HepG2 (cell line): ENCODE results near the gene TTPAL. TPM values are rescaled to one million over a fixed set of nuclear protein-coding genes. Genes with fewer than 3 reads are reported as not detected.
A peak's percentile ranks its signal among the peaks of the same experiment; 100 is the strongest.

Experiments used
- CC2D1A ChIP-seq: sonication (generic); formaldehyde crosslinking; IDR thresholded peaks from 2 replicates; pipeline ENCODE4 v1.8.1; 2023; ENCODE audit warnings: mild to moderate bottlenecking, missing genetic modification reagents
- HNRNPL ChIP-seq: fragments of 200-400 bp; formaldehyde crosslinking; IDR thresholded peaks from 2 replicates; pipeline ENCODE4 v1.6.1; 2017; ENCODE audit warnings: mild to moderate bottlenecking, low read depth, low read length
- ISL2 ChIP-seq: sonication (generic); formaldehyde crosslinking; IDR thresholded peaks from 2 replicates; pipeline ENCODE4 v1.5.0; 2020; ENCODE audit warnings: missing genetic modification reagents
- KLF13 ChIP-seq: sonication (generic); formaldehyde crosslinking; IDR thresholded peaks from 2 replicates; pipeline ENCODE4 v1.4.0; 2020; ENCODE audit warnings: mild to moderate bottlenecking, missing genetic modification reagents
- MEIS2 ChIP-seq: sonication (generic); formaldehyde crosslinking; IDR thresholded peaks from 2 replicates; pipeline ENCODE4 v1.9.0; 2021; ENCODE audit warnings: mild to moderate bottlenecking, missing genetic modification reagents
- NFE2 ChIP-seq: sonication (generic); formaldehyde crosslinking; IDR thresholded peaks from 2 replicates; pipeline ENCODE4 v1.4.0; 2020; ENCODE audit warnings: missing genetic modification reagents
- PHB2 ChIP-seq: fragments of 450-650 bp; IDR thresholded peaks from 2 replicates; pipeline ENCODE4 v1.6.1; 2018; ENCODE audit not compliant: partially characterized antibody
- POLR2A ChIP-seq, 2 experiments: IDR thresholded peaks; 2 replicates each; pipeline ENCODE4 v1.6.1; 2011; ENCODE audit warnings: low read depth in 2 of 2, low read length in 2 of 2, mild to moderate bottlenecking in 1 of 2, moderate library complexity in 1 of 2; ENCODE audit not compliant: insufficient read depth in 1 of 2
- REXO4 ChIP-seq: sonication (generic); formaldehyde crosslinking; IDR thresholded peaks from 2 replicates; pipeline ENCODE4 v1.8.0; 2022; ENCODE audit warnings: missing genetic modification reagents, mild to moderate bottlenecking, borderline replicate concordance
- TBL1XR1 ChIP-seq: fragments of 150-350 bp; IDR thresholded peaks from 2 replicates; pipeline ENCODE4 v1.6.1; 2014; ENCODE audit warnings: borderline replicate concordance, low read length; ENCODE audit not compliant: partially characterized antibody
- U2AF1 ChIP-seq: fragments of 200-400 bp; formaldehyde crosslinking; optimal IDR thresholded peaks from 2 replicates; pipeline ENCODE3; 2017; ENCODE audit warnings: mild to moderate bottlenecking, low read depth, low read length
- ZFAT ChIP-seq: sonication (generic); formaldehyde crosslinking; conservative IDR thresholded peaks from 2 replicates; pipeline ENCODE4 v1.8.1; 2023; ENCODE audit warnings: missing genetic modification reagents, inconsistent platforms
- ZNF263 ChIP-seq: sonication (generic); formaldehyde crosslinking; IDR thresholded peaks from 2 replicates; pipeline ENCODE4 v1.4.0; 2020; ENCODE audit warnings: missing genetic modification reagents
- ZNF562 ChIP-seq: sonication (generic); formaldehyde crosslinking; IDR thresholded peaks from 2 replicates; pipeline ENCODE4 v1.8.0; 2022; ENCODE audit warnings: missing genetic modification reagents, borderline replicate concordance
- polyA plus RNA-seq, 8 experiments: library from polyadenylated mRNA; depleted of rRNA in 3 of 8; stranded (reverse) in 7 of 8; unstranded in 1 of 8; fragments of >200 nt; fragmentation: Illumina TruSeq in 4 of 8; extraction: Trizol in 4 of 8; gene quantifications; 2 replicates each; pipeline versions ENCODE4 v1.2.1 to v1.2.3, GENCODE V29; 2011 to 2016; ENCODE audit warnings: low read depth in 4 of 8, missing spikeins in 1 of 8, mixed read lengths in 1 of 8; ENCODE audit not compliant: insufficient read depth in 1 of 8
- total RNA-seq, 5 experiments: library from RNA; depleted of rRNA; stranded (reverse); fragments of >200 nt; fragmentation: Illumina TruSeq; extraction: Trizol; gene quantifications; 2 replicates each; pipeline ENCODE4 v1.2.3, GENCODE V29; 2016; ENCODE audit warnings: low read depth in 1 of 5
- TF ChIP-seq, protein P1 (sequence below): sonication (generic); formaldehyde crosslinking; IDR thresholded peaks from 2 replicates; pipeline ENCODE4 v1.4.0; 2020; ENCODE audit warnings: missing genetic modification reagents
- TF ChIP-seq, protein P2 (sequence below): sonication (generic); formaldehyde crosslinking; IDR thresholded peaks from 2 replicates; pipeline ENCODE4 v1.5.0; 2020; ENCODE audit warnings: mild to moderate bottlenecking, low read depth, missing genetic modification reagents, borderline replicate concordance
- TF ChIP-seq, protein P3 (sequence below): sonication (generic); formaldehyde crosslinking; IDR thresholded peaks from 2 replicates; pipeline ENCODE4 v1.8.1; 2023; ENCODE audit warnings: mild to moderate bottlenecking, moderate library complexity, missing genetic modification reagents
- TF ChIP-seq, protein P4 (sequence below): sonication (generic); formaldehyde crosslinking; IDR thresholded peaks from 2 replicates; pipeline ENCODE4 v1.4.0; 2020; ENCODE audit warnings: mild to moderate bottlenecking, missing genetic modification reagents
- TF ChIP-seq, protein P5 (sequence below): IDR thresholded peaks from 2 replicates; pipeline ENCODE4 v1.6.1; 2012; ENCODE audit warnings: low read depth, low read length, improper control_type of control experiment
- TF ChIP-seq, protein P6 (sequence below): sonication (generic); formaldehyde crosslinking; conservative IDR thresholded peaks from 2 replicates; pipeline ENCODE4 v1.4.0; 2020; ENCODE audit warnings: mild to moderate bottlenecking, missing genetic modification reagents, moderate library complexity
- TF ChIP-seq, protein P7 (sequence below): sonication (generic); formaldehyde crosslinking; IDR thresholded peaks from 2 replicates; pipeline ENCODE4 v1.4.0; 2020; ENCODE audit warnings: mild to moderate bottlenecking, missing genetic modification reagents

TTPAL gene
- total and polyA plus RNA-seq, 2 of the 13 experiments (the other 11 are each of a cell fraction or from before 2014, with no cell fraction given) = 4.3 to 18.8 TPM

DNA sequence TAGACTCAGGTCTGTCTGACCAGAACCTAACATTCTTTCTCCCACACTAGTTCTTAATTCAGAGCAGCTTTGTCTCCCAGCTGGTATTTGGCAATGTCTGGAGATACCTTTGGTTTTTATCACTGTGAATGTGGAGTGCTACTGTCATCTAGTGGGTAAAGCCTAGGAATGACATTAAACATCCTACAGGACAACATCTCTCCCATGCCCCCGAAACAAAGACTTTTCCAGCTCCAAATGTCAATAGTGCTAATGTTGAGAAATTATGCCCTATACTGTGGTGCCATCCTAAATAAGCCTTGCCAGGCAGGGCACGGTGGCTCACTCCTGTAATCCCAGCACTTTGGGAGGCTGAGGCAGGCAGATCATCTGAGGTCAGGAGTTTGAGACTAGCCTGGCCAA lies 4.2 kb upstream of the TTPAL start (continued):
- TF ChIP-seq HNRNPL (no peak), U2AF1 (no peak), POLR2A (IDR thresholded peaks at IDR 0.05; ENCODE audit: insufficient read depth in 1 of 2, low read depth in 2 of 2, low read length in 2 of 2) (no peak), CC2D1A (no peak), ZNF562 (no peak), ISL2 (no peak), NFE2 (CRISPR knock-in tag) (no peak), ZFAT (CRISPR knock-in tag) (no peak), REXO4 (CRISPR knock-in tag) (no peak), KLF13 (CRISPR knock-in tag) (no peak), ZNF263 (CRISPR knock-in tag) (no peak), TBL1XR1 (no peak), MEIS2 (CRISPR knock-in tag) (peak; percentile 37; the same call in 1 of the 2 replicates), PHB2 (no peak)
- TF ChIP-seq, protein P1, sequence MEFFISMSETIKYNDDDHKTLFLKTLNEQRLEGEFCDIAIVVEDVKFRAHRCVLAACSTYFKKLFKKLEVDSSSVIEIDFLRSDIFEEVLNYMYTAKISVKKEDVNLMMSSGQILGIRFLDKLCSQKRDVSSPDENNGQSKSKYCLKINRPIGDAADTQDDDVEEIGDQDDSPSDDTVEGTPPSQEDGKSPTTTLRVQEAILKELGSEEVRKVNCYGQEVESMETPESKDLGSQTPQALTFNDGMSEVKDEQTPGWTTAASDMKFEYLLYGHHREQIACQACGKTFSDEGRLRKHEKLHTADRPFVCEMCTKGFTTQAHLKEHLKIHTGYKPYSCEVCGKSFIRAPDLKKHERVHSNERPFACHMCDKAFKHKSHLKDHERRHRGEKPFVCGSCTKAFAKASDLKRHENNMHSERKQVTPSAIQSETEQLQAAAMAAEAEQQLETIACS (CRISPR knock-in tag) = no peak
- TF ChIP-seq, protein P2, sequence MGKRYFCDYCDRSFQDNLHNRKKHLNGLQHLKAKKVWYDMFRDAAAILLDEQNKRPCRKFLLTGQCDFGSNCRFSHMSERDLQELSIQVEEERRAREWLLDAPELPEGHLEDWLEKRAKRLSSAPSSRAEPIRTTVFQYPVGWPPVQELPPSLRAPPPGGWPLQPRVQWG (CRISPR knock-in tag) = no peak
- TF ChIP-seq, protein P3, sequence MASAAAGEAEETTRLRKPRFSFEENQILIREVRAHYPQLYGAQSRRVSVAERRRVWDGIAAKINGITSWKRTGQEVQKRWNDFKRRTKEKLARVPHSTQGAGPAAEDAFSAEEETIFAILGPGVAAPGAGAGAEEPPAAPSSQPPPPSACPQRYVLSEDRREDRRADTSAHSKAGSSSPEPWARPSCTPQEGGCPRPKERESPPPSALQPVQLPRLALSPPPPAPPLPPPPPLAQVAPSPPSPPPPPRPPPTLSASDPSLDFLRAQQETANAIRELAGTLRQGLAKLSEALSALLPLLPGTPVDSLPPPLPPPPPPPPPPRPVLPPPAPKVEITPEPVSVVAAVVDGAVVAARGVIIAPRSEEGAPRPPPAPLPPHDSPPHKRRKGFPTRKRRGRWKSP (CRISPR knock-in tag) = no peak
- TF ChIP-seq, protein P4, sequence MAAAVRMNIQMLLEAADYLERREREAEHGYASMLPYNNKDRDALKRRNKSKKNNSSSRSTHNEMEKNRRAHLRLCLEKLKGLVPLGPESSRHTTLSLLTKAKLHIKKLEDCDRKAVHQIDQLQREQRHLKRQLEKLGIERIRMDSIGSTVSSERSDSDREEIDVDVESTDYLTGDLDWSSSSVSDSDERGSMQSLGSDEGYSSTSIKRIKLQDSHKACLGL = no peak
- TF ChIP-seq, protein P5, sequence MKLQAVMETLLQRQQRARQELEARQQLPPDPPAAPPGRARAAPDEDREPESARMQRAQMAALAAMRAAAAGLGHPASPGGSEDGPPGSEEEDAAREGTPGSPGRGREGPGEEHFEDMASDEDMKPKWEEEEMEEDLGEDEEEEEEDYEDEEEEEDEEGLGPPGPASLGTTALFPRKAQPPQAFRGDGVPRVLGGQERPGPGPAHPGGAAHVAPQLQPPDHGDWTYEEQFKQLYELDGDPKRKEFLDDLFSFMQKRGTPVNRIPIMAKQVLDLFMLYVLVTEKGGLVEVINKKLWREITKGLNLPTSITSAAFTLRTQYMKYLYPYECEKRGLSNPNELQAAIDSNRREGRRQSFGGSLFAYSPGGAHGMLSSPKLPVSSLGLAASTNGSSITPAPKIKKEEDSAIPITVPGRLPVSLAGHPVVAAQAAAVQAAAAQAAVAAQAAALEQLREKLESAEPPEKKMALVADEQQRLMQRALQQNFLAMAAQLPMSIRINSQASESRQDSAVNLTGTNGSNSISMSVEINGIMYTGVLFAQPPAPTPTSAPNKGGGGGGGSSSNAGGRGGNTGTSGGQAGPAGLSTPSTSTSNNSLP = peak; percentile 80; the same call in 1 of the 2 replicates
- TF ChIP-seq, protein P6, sequence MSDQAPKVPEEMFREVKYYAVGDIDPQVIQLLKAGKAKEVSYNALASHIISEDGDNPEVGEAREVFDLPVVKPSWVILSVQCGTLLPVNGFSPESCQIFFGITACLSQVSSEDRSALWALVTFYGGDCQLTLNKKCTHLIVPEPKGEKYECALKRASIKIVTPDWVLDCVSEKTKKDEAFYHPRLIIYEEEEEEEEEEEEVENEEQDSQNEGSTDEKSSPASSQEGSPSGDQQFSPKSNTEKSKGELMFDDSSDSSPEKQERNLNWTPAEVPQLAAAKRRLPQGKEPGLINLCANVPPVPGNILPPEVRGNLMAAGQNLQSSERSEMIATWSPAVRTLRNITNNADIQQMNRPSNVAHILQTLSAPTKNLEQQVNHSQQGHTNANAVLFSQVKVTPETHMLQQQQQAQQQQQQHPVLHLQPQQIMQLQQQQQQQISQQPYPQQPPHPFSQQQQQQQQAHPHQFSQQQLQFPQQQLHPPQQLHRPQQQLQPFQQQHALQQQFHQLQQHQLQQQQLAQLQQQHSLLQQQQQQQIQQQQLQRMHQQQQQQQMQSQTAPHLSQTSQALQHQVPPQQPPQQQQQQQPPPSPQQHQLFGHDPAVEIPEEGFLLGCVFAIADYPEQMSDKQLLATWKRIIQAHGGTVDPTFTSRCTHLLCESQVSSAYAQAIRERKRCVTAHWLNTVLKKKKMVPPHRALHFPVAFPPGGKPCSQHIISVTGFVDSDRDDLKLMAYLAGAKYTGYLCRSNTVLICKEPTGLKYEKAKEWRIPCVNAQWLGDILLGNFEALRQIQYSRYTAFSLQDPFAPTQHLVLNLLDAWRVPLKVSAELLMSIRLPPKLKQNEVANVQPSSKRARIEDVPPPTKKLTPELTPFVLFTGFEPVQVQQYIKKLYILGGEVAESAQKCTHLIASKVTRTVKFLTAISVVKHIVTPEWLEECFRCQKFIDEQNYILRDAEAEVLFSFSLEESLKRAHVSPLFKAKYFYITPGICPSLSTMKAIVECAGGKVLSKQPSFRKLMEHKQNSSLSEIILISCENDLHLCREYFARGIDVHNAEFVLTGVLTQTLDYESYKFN (CRISPR knock-in tag) = peak; percentile 41; the same call in 1 of the 2 replicates
- TF ChIP-seq, protein P7, sequence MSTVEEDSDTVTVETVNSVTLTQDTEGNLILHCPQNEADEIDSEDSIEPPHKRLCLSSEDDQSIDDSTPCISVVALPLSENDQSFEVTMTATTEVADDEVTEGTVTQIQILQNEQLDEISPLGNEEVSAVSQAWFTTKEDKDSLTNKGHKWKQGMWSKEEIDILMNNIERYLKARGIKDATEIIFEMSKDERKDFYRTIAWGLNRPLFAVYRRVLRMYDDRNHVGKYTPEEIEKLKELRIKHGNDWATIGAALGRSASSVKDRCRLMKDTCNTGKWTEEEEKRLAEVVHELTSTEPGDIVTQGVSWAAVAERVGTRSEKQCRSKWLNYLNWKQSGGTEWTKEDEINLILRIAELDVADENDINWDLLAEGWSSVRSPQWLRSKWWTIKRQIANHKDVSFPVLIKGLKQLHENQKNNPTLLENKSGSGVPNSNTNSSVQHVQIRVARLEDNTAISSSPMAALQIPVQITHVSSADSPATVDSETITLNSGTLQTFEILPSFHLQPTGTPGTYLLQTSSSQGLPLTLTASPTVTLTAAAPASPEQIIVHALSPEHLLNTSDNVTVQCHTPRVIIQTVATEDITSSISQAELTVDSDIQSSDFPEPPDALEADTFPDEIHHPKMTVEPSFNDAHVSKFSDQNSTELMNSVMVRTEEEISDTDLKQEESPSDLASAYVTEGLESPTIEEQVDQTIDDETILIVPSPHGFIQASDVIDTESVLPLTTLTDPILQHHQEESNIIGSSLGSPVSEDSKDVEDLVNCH (CRISPR knock-in tag) = no peak
